NB4 (cell line): ENCODE measurements around the gene PMPCA.

Source experiments
- MYC ChIP-seq: IDR thresholded peaks from 2 replicates; pipeline ENCODE4 v1.6.1; 2011; ENCODE audit warnings: low read depth, low read length
- POLR2A ChIP-seq: IDR thresholded peaks from 2 replicates; pipeline ENCODE4 v1.6.1; 2011; ENCODE audit warnings: mild to moderate bottlenecking; ENCODE audit not compliant: insufficient read length; ENCODE audit errors: extremely low read depth
- TF ChIP-seq, protein P1 (sequence below): IDR thresholded peaks from one replicate; pipeline ENCODE4 v1.5.1; 2012; ENCODE audit warnings: low read depth, low read length
- TF ChIP-seq, protein P2 (sequence below): IDR thresholded peaks from 2 replicates; pipeline ENCODE4 v1.6.1; 2011; ENCODE audit warnings: low read depth, low read length

DNA sequence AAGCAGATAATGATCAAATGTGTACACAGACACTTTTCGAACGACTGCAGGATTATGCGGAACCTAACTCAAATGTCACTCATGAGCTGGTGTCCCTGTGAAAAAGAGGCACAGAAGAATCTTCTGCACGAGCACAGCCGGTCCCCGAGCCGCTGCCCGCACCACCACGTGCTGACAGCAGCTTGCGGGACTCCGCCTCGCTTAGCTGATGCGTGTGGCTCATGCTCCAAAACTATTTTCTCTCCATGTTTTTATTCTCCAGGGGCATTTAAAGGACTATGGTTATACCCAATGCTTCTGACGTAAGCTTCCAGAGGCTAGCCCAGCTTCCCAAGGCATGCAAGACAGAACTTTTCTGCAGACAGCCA lies 62.9 kb downstream of the PMPCA start:
- TF ChIP-seq, protein P1, sequence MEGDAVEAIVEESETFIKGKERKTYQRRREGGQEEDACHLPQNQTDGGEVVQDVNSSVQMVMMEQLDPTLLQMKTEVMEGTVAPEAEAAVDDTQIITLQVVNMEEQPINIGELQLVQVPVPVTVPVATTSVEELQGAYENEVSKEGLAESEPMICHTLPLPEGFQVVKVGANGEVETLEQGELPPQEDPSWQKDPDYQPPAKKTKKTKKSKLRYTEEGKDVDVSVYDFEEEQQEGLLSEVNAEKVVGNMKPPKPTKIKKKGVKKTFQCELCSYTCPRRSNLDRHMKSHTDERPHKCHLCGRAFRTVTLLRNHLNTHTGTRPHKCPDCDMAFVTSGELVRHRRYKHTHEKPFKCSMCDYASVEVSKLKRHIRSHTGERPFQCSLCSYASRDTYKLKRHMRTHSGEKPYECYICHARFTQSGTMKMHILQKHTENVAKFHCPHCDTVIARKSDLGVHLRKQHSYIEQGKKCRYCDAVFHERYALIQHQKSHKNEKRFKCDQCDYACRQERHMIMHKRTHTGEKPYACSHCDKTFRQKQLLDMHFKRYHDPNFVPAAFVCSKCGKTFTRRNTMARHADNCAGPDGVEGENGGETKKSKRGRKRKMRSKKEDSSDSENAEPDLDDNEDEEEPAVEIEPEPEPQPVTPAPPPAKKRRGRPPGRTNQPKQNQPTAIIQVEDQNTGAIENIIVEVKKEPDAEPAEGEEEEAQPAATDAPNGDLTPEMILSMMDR, result no peak
- TF ChIP-seq POLR2A, result no peak
- TF ChIP-seq MYC, result no peak
- TF ChIP-seq, protein P2, sequence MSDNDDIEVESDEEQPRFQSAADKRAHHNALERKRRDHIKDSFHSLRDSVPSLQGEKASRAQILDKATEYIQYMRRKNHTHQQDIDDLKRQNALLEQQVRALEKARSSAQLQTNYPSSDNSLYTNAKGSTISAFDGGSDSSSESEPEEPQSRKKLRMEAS, result no peak
